K562 (cell line): ENCODE data around the gene SLC30A7. TPM values are rescaled to one million over a fixed set of nuclear protein-coding genes. Genes with fewer than 3 reads are reported as not detected.
A peak's percentile ranks its signal among the peaks of the same experiment; 100 is the strongest.

ENCODE experiments used
- ARHGAP35 ChIP-seq: fragments of 450-650 bp; IDR thresholded peaks from 2 replicates; pipeline ENCODE4 v1.6.1; 2018; ENCODE audit not compliant: partially characterized antibody
- ARID4B ChIP-seq: sonication (generic); formaldehyde crosslinking; IDR thresholded peaks from 2 replicates; pipeline ENCODE4 v1.8.0; 2022; ENCODE audit warnings: mild to moderate bottlenecking, missing genetic modification reagents
- BHLHE40 ChIP-seq: IDR thresholded peaks from 2 replicates; pipeline ENCODE4 v1.6.1; 2011; ENCODE audit warnings: low read length, improper control_type of control experiment
- DMBX1 ChIP-seq: fragments of 250-450 bp; sonication (Bioruptor Pico); IDR thresholded peaks from 2 replicates; pipeline ENCODE4 v1.8.0; 2022; ENCODE audit warnings: inconsistent platforms, mild to moderate bottlenecking, moderate library complexity, borderline replicate concordance
- ETV5 ChIP-seq: sonication (generic); formaldehyde crosslinking; IDR thresholded peaks from 2 replicates; pipeline ENCODE4 v1.4.0; 2020; ENCODE audit warnings: low read depth, mild to moderate bottlenecking, missing genetic modification reagents
- FOXP1 ChIP-seq: sonication (generic); formaldehyde crosslinking; IDR thresholded peaks from 2 replicates; pipeline ENCODE4 v1.8.0; 2022; ENCODE audit warnings: mild to moderate bottlenecking, missing genetic modification reagents
- GATAD2B ChIP-seq: fragments of 450-650 bp; IDR thresholded peaks from 2 replicates; pipeline ENCODE4 v1.6.1; 2017; ENCODE audit warnings: mild to moderate bottlenecking, borderline replicate concordance
- HDAC6 ChIP-seq: IDR thresholded peaks from 2 replicates; pipeline ENCODE4 v1.6.1; 2012; ENCODE audit warnings: low read depth, mild to moderate bottlenecking, control low read depth, inconsistent platforms, low read length, moderate library complexity
- MYBL2 ChIP-seq, 2 experiments: fragments of 450-650 bp in 1 of 2; sonication (generic) in 1 of 2; formaldehyde crosslinking in 1 of 2; IDR thresholded peaks; 2 replicates each; pipeline versions ENCODE4 v1.6.1 to v1.8.1; 2017 to 2022; ENCODE audit warnings: borderline replicate concordance in 1 of 2, inconsistent platforms in 1 of 2, low read depth in 1 of 2, mild to moderate bottlenecking in 1 of 2, missing genetic modification reagents in 1 of 2, moderate library complexity in 1 of 2
- RBM39 ChIP-seq: fragments of 200-400 bp; formaldehyde crosslinking; optimal IDR thresholded peaks from 2 replicates; pipeline ENCODE3; 2018; ENCODE audit warnings: low read depth, low read length
- SNRNP70 ChIP-seq: fragments of 200-400 bp; formaldehyde crosslinking; optimal IDR thresholded peaks from 2 replicates; pipeline ENCODE3; 2017; ENCODE audit warnings: low read depth, low read length
- SREBF2 ChIP-seq: sonication (generic); formaldehyde crosslinking; IDR thresholded peaks from 2 replicates; pipeline ENCODE4 v1.4.0; 2020; ENCODE audit warnings: mild to moderate bottlenecking, missing genetic modification reagents
- SRSF1 ChIP-seq: fragments of 200-400 bp; formaldehyde crosslinking; IDR thresholded peaks from 2 replicates; pipeline ENCODE4 v1.6.1; 2017; ENCODE audit warnings: mild to moderate bottlenecking, low read depth, low read length, moderate library complexity
- ZBTB1 ChIP-seq: sonication (generic); formaldehyde crosslinking; IDR thresholded peaks from 2 replicates; pipeline ENCODE4 v1.8.1; 2023; ENCODE audit warnings: missing genetic modification reagents, low read depth, mild to moderate bottlenecking, borderline replicate concordance
- ZBTB8A ChIP-seq: fragments of 450-650 bp; IDR thresholded peaks from 2 replicates; pipeline ENCODE4 v1.6.1; 2018; ENCODE audit warnings: mild to moderate bottlenecking, moderate library complexity; ENCODE audit not compliant: partially characterized antibody
- ZHX1 ChIP-seq: fragments of 150-350 bp; conservative IDR thresholded peaks from 2 replicates; pipeline ENCODE4 v1.6.1; 2014; ENCODE audit warnings: low read length
- polyA plus RNA-seq, 8 experiments: library from polyadenylated mRNA; depleted of rRNA in 4 of 8; stranded (reverse) in 5 of 8; unstranded in 3 of 8; fragments of >200 nt; fragmentation: Nextera tagmentation in 2 of 8; fragmentation: Illumina TruSeq in 1 of 8; extraction: Ambion mirVana in 2 of 8; extraction: Trizol in 1 of 8; gene quantifications; 2 replicates each; pipeline versions ENCODE4 v1.2.1 to v1.2.3, GENCODE V29; 2011 to 2014; ENCODE audit warnings: inconsistent platforms in 1 of 8, missing spikeins in 1 of 8
- total RNA-seq, 7 experiments: library from RNA; depleted of rRNA in 6 of 7; stranded (reverse); fragments of >200 nt in 6 of 7; fragmentation: Illumina TruSeq in 2 of 7; extraction: Trizol in 2 of 7; gene quantifications; 2 replicates each; pipeline versions ENCODE4 v1.2.1 to v1.2.3, GENCODE V29; 2011 to 2021; ENCODE audit warnings: low replicate concordance in 1 of 7
- TF ChIP-seq, protein P1 (sequence below): sonication (generic); formaldehyde crosslinking; IDR thresholded peaks from 2 replicates; pipeline ENCODE4 v1.9.0; 2022; ENCODE audit warnings: mild to moderate bottlenecking, missing genetic modification reagents
- TF ChIP-seq, protein P2 (sequence below), 2 experiments: fragments of 250-450 bp in 1 of 2; fragments of 450-650 bp in 1 of 2; sonication (Bioruptor Pico) in 1 of 2; IDR thresholded peaks; 2 replicates each; pipeline versions ENCODE4 v1.6.1 to v1.8.0; 2016 to 2021; ENCODE audit warnings: mild to moderate bottlenecking in 2 of 2, moderate library complexity in 2 of 2, missing compliant biosample characterization in 1 of 2, missing genetic modification characterization in 1 of 2

SLC30A7 gene
- total and polyA plus RNA-seq, 9 of the 15 experiments (the other 6 are each of a cell fraction or from before 2014, with no cell fraction given): 3.5 to 17.1 (median 7.2) TPM

DNA sequence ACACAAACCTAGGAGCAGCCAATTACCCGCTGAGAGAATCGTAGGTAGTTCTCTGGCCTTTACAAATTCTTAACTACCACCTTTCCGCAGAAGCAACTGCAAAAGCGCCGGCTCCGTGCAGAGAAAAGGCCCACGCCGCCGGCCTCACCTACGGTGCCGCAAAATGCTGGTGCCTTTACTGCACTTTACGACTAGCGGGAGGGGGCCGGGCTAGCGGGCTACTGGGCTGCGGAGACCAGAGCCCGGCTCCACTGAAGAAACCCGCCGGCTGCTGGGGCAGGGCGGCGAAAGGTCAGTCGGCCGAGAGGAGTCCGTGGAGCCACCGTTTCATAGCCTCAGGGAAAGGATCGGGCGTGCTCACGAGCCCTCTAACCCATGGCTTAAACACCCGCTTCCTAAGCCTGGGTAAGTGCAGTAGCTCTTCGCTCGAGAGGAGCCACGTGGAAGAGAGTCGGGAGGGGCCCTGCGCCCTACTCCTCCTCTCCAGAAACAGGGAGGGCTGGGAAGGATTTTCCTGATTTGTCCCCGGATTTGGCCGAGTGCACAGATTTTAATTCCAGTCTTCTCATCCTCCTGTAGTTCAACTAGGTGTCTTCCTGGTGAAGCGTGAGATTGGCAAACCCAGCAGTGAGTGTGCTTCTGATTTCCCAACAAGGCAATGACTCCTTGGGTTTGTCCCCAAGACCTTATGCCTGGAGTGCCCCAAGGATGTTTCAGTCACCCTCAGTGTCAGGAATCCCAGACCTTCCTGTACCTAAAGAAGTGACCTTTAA, 130.0 kb downstream of the SLC30A7 start, which contains the start of gene DPH5 (continued):
- peak; percentile 70; the same call in 1 of the 2 replicates for TF ChIP-seq ZBTB1 (CRISPR knock-in tag)
- no peak for TF ChIP-seq BHLHE40
- peak; percentile 63; the same call in 1 of the 2 replicates for TF ChIP-seq FOXP1
- no peak for TF ChIP-seq ZBTB8A
- no peak for TF ChIP-seq SRSF1
- peak; percentile 75 for TF ChIP-seq RBM39
- TF ChIP-seq ZHX1: no peak
- TF ChIP-seq, protein P1, sequence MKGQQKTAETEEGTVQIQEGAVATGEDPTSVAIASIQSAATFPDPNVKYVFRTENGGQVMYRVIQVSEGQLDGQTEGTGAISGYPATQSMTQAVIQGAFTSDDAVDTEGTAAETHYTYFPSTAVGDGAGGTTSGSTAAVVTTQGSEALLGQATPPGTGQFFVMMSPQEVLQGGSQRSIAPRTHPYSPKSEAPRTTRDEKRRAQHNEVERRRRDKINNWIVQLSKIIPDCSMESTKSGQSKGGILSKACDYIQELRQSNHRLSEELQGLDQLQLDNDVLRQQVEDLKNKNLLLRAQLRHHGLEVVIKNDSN (CRISPR knock-in tag): no peak
- no peak; the same call in 1 of the 2 replicates for TF ChIP-seq GATAD2B
- no peak for TF ChIP-seq SREBF2
- TF ChIP-seq DMBX1 (CRISPR knock-in tag): no peak
- TF ChIP-seq HDAC6: no peak
- TF ChIP-seq, protein P2, sequence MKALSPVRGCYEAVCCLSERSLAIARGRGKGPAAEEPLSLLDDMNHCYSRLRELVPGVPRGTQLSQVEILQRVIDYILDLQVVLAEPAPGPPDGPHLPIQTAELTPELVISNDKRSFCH (CRISPR knock-in tag; IDR thresholded peaks at IDR 0.05): no peak
- TF ChIP-seq, protein P2 (tag; IDR thresholded peaks at IDR 0.05): peak; percentile 92
- TF ChIP-seq SNRNP70: no peak
- TF ChIP-seq ARID4B (CRISPR knock-in tag): peak; percentile 80
- no peak for TF ChIP-seq ETV5 (CRISPR knock-in tag)
- no peak for TF ChIP-seq MYBL2 (IDR thresholded peaks at IDR 0.05; ENCODE audit: low read depth)
- TF ChIP-seq MYBL2 (CRISPR knock-in tag; IDR thresholded peaks at IDR 0.05; ENCODE audit: borderline replicate concordance): no peak
- no peak for TF ChIP-seq ARHGAP35
